HUES64 (cell line): Measurements from ENCODE around the gene NTPCR.
"Not testable (repeated sequence)": the region's sequence is repeated elsewhere in the genome, so short reads cannot be mapped to it uniquely, and the experiment has no call there.

Experiments used
- H3K27ac ChIP-seq: 2 replicates; pipeline ENCODE4 v1.7.0; 2013; ENCODE audit warnings: low read depth, low read length, inconsistent platforms
- H3K27me3 ChIP-seq: 2 replicates; pipeline ENCODE4 v1.6.1; 2013; ENCODE audit warnings: mild to moderate bottlenecking, low read length; ENCODE audit not compliant: insufficient read depth
- H3K36me3 ChIP-seq: 2 replicates; pipeline ENCODE4 v1.6.1; 2013; ENCODE audit warnings: mild to moderate bottlenecking, low read length; ENCODE audit not compliant: insufficient read depth
- H3K4me1 ChIP-seq: 2 replicates; pipeline ENCODE4 v1.6.1; 2013; ENCODE audit warnings: mild to moderate bottlenecking, low read length, moderate library complexity; ENCODE audit not compliant: insufficient read depth
- H3K4me3 ChIP-seq: 2 replicates; pipeline ENCODE4 v1.5.1; 2013; ENCODE audit warnings: mild to moderate bottlenecking, low read length, moderate library complexity
- H3K9ac ChIP-seq: 2 replicates; pipeline ENCODE4 v1.6.1; 2013; ENCODE audit warnings: mild to moderate bottlenecking, low read depth, low read length
- H3K9me3 ChIP-seq: 2 replicates; pipeline ENCODE4 v1.6.1; 2013; ENCODE audit warnings: low read depth, low read length; ENCODE audit not compliant: insufficient read depth
- WGBS: fragments of 150-250, 120-280 bp; methylation state at CpG from one replicate; pipeline ENCODE4 v1.1.7; 2013; ENCODE audit warnings: missing lambda C conversion rate; 5-methylcytosine and 5-hydroxymethylcytosine counted together

The NTPCR gene

GRCh38 chr1:232911027-232911599, 39.3 kb upstream of the NTPCR start:
- no peak overlapping the region for H3K9ac ChIP-seq

GRCh38 chr1:232912845-232913580, 37.4 kb upstream of the NTPCR start:
- Histone ChIP-seq H3K4me3 (no peak overlapping the region), H3K9ac (no peak overlapping the region), H3K9me3 (no peaks in the 10 kb centered on the region), H3K27ac (no peak overlapping the region), H3K36me3 (no peaks in the 10 kb centered on the region), H3K4me1 (peaks cover 15% of the 10 kb centered on the region), H3K27me3 (no peaks in the 10 kb centered on the region)
- WGBS = 92% methylated on average over 3 of the region's 3 CpGs

More at GRCh38 chr1:232911027-232911599, 39.3 kb upstream of the NTPCR start:
- no peaks in the 10 kb centered on the region for H3K36me3 ChIP-seq
- peaks cover 15% of the 10 kb centered on the region for H3K4me1 ChIP-seq
- no peaks in the 10 kb centered on the region for H3K9me3 ChIP-seq
- no peaks in the 10 kb centered on the region for H3K27me3 ChIP-seq
- H3K4me3 ChIP-seq = no peak overlapping the region
- WGBS = 25% methylated on average over 4 of the region's 5 CpGs
- no peak overlapping the region for H3K27ac ChIP-seq

GRCh38 chr1:232914271-232914670, 36.1 kb upstream of the NTPCR start:
- 94% methylated on average over 2 of the region's 2 CpGs for WGBS
- H3K4me1 ChIP-seq = peaks cover 15% of the 10 kb centered on the region
- not testable (repeated sequence) for H3K4me3 ChIP-seq, H3K9ac ChIP-seq, H3K36me3 ChIP-seq, H3K9me3 ChIP-seq, H3K27me3 ChIP-seq, H3K27ac ChIP-seq

GRCh38 chr1:232915212-232915611, 35.2 kb upstream of the NTPCR start:
- Histone ChIP-seq H3K27ac (no peak overlapping the region), H3K9ac (no peak overlapping the region), H3K36me3 (no peaks in the 10 kb centered on the region), H3K4me1 (peaks cover 15% of the 10 kb centered on the region), H3K27me3 (no peaks in the 10 kb centered on the region), H3K4me3 (no peak overlapping the region), H3K9me3 (no peaks in the 10 kb centered on the region)
- WGBS = 94% methylated on average over 4 of the region's 4 CpGs

GRCh38 chr1:232917053-232917452, 33.4 kb upstream of the NTPCR start:
- 97% methylated on average over 3 of the region's 3 CpGs for WGBS
- Histone ChIP-seq H3K4me3 (no peak overlapping the region), H3K27ac (no peak overlapping the region), H3K36me3 (no peaks in the 10 kb centered on the region), H3K9me3 (no peaks in the 10 kb centered on the region), H3K4me1 (no peaks in the 10 kb centered on the region), H3K27me3 (no peaks in the 10 kb centered on the region), H3K9ac (no peak overlapping the region)

GRCh38 chr1:232921381-232921780, 29.0 kb upstream of the NTPCR start:
- Histone ChIP-seq H3K4me1 (no peaks in the 10 kb centered on the region), H3K27ac (no peak overlapping the region), H3K27me3 (no peaks in the 10 kb centered on the region), H3K9me3 (no peaks in the 10 kb centered on the region), H3K4me3 (no peak overlapping the region), H3K9ac (no peak overlapping the region), H3K36me3 (no peaks in the 10 kb centered on the region)
- 97% methylated on average over 2 of the region's 2 CpGs for WGBS

GRCh38 chr1:232922485-232922884, 27.9 kb upstream of the NTPCR start:
- no peak overlapping the region for H3K9ac ChIP-seq
- H3K27me3 ChIP-seq = no peaks in the 10 kb centered on the region
- no peaks in the 10 kb centered on the region for H3K36me3 ChIP-seq
- 93% methylated on average over 2 of the region's 2 CpGs for WGBS
- no peak overlapping the region for H3K27ac ChIP-seq
- no peak overlapping the region for H3K4me3 ChIP-seq
- no peaks in the 10 kb centered on the region for H3K4me1 ChIP-seq
- H3K9me3 ChIP-seq = peaks cover 6% of the 10 kb centered on the region

- H3K27ac ChIP-seq = no peak overlapping the region
- H3K4me3 ChIP-seq = no peak overlapping the region
- 90% methylated on average over 4 of the region's 4 CpGs for WGBS
Observed at GRCh38 chr1:232923739-232924386, 26.5 kb upstream of the NTPCR start.

GRCh38 chr1:232924874-232925273, 25.5 kb upstream of the NTPCR start:
- Histone ChIP-seq H3K27me3 (no peaks in the 10 kb centered on the region), H3K4me1 (no peaks in the 10 kb centered on the region), H3K9ac (no peak overlapping the region), H3K36me3 (no peaks in the 10 kb centered on the region), H3K9me3 (peaks cover 6% of the 10 kb centered on the region), H3K4me3 (no peak overlapping the region), H3K27ac (no peak overlapping the region)
- WGBS = 96% methylated on average over 3 of the region's 3 CpGs

More at GRCh38 chr1:232923739-232924386, 26.5 kb upstream of the NTPCR start:
- Histone ChIP-seq H3K9ac (no peak overlapping the region), H3K9me3 (peaks cover 6% of the 10 kb centered on the region), H3K36me3 (no peaks in the 10 kb centered on the region), H3K27me3 (no peaks in the 10 kb centered on the region), H3K4me1 (no peaks in the 10 kb centered on the region)

GRCh38 chr1:232925421-232926220, 24.8 kb upstream of the NTPCR start:
- Histone ChIP-seq H3K27me3 (no peaks in the 10 kb centered on the region), H3K4me1 (no peaks in the 10 kb centered on the region), H3K9me3 (peaks cover 6% of the 10 kb centered on the region), H3K9ac (no peak overlapping the region), H3K27ac (no peak overlapping the region), H3K4me3 (no peak overlapping the region), H3K36me3 (no peaks in the 10 kb centered on the region)
- 92% methylated on average over 5 of the region's 5 CpGs for WGBS

- not testable (repeated sequence) for H3K27me3 ChIP-seq, H3K4me1 ChIP-seq, H3K9ac ChIP-seq, H3K36me3 ChIP-seq, H3K9me3 ChIP-seq, H3K4me3 ChIP-seq, H3K27ac ChIP-seq
- 91% methylated on average over 6 of the region's 6 CpGs for WGBS
Observed at GRCh38 chr1:232927166-232927565, 23.2 kb upstream of the NTPCR start.
